K562 (cell line): ENCODE measurements around the gene SMNDC1.

Experiments
- BDP1 ChIP-seq: IDR thresholded peaks from 3 replicates; pipeline ENCODE4 v1.6.1; 2011; ENCODE audit not compliant: insufficient read length, insufficient read depth
- E2F1 ChIP-seq: sonication (generic); formaldehyde crosslinking; IDR thresholded peaks from 2 replicates; pipeline ENCODE4 v1.8.1; 2023; ENCODE audit warnings: mild to moderate bottlenecking, missing genetic modification reagents, moderate library complexity
- ETV6 ChIP-seq, 3 experiments: fragments of 150-350 bp in 1 of 3; sonication (generic) in 1 of 3; formaldehyde crosslinking in 1 of 3; IDR thresholded peaks; 2 replicates each; pipeline versions ENCODE4 v1.6.1 to v1.8.0; 2014 to 2022; ENCODE audit warnings: borderline replicate concordance in 2 of 3, low read depth in 2 of 3, antibody characterized with exemption in 1 of 3, low read length in 1 of 3, mild to moderate bottlenecking in 1 of 3, missing genetic modification reagents in 1 of 3
- KAT2B ChIP-seq: IDR thresholded peaks from one replicate; pipeline ENCODE4 v1.6.1; 2012; ENCODE audit warnings: low read depth, mild to moderate bottlenecking, control low read depth, inconsistent platforms, low read length, moderate library complexity
- PBX2 ChIP-seq, 2 experiments: IDR thresholded peaks in 1 of 2; conservative IDR thresholded peaks in 1 of 2; 2 replicates each; pipeline ENCODE4 v1.6.1; 2016; ENCODE audit warnings: low read depth in 2 of 2, mild to moderate bottlenecking in 1 of 2, missing compliant biosample characterization in 1 of 2, missing genetic modification characterization in 1 of 2, moderate library complexity in 1 of 2
- POLR2G ChIP-seq: fragments of 200-400 bp; formaldehyde crosslinking; IDR thresholded peaks from 2 replicates; pipeline ENCODE4 v1.6.1; 2017; ENCODE audit warnings: low read depth, mild to moderate bottlenecking, antibody characterized with exemption, low read length, moderate library complexity
- RBBP5 ChIP-seq: fragments of 200-600 bp; sonication (generic); IDR thresholded peaks from 2 replicates; pipeline ENCODE4 v1.6.1; 2012; ENCODE audit warnings: borderline replicate concordance, mild to moderate bottlenecking, low read length, control low read depth, inconsistent platforms; ENCODE audit not compliant: insufficient read depth, poor library complexity, severe bottlenecking
- REST ChIP-seq, 2 experiments: fragments of 450-650 bp; formaldehyde crosslinking in 1 of 2; IDR thresholded peaks; 2 replicates each; pipeline versions ENCODE4 v1.4.0 to v1.6.1; 2014 to 2020; ENCODE audit warnings: mild to moderate bottlenecking in 2 of 2, borderline replicate concordance in 1 of 2, low read depth in 1 of 2
- SP1 ChIP-seq: sonication (generic); formaldehyde crosslinking; IDR thresholded peaks from 2 replicates; pipeline ENCODE4 v1.8.1; 2022; ENCODE audit warnings: mild to moderate bottlenecking, missing genetic modification reagents
- SREBF1 ChIP-seq: fragments of 150-350 bp; IDR thresholded peaks from 2 replicates; pipeline ENCODE4 v1.6.1; 2014; ENCODE audit warnings: antibody characterized with exemption, low read depth, low read length, borderline replicate concordance
- TAF7 ChIP-seq: fragments of 450-650 bp; IDR thresholded peaks from 2 replicates; pipeline ENCODE4 v1.6.1; 2016; ENCODE audit warnings: missing genetic modification characterization, missing compliant biosample characterization
- ZBTB11 ChIP-seq, 3 experiments: fragments of 200-800 bp in 1 of 3; fragments of 250-450 bp in 1 of 3; fragments of 450-650 bp in 1 of 3; sonication (Bioruptor Pico) in 1 of 3; sonication (Bioruptor generic) in 1 of 3; formaldehyde crosslinking in 1 of 3; IDR thresholded peaks; 2 replicates each; pipeline versions ENCODE4 v1.6.1 to v1.8.0; 2016 to 2022; ENCODE audit warnings: mild to moderate bottlenecking in 2 of 3, missing genetic modification characterization in 2 of 3, missing compliant biosample characterization in 1 of 3, moderate library complexity in 1 of 3
- ZNF121 ChIP-seq: sonication (generic); formaldehyde crosslinking; conservative IDR thresholded peaks from 2 replicates; pipeline ENCODE4 v1.8.0; 2022; ENCODE audit warnings: missing genetic modification reagents

- TF ChIP-seq KAT2B (no peak), ZNF121 (no peak), PBX2 (CRISPR knock-in tag; IDR thresholded peaks at IDR 0.05; ENCODE audit: low read depth) (no peak), PBX2 (tag; conservative IDR thresholded peaks at IDR 0.05; ENCODE audit: low read depth) (no peak), RBBP5 (no peak), BDP1 (no peak), REST (IDR thresholded peaks at IDR 0.05; ENCODE audit: borderline replicate concordance) (no peak), REST (CRISPR knock-in tag; IDR thresholded peaks at IDR 0.05; ENCODE audit: low read depth) (no peak), TAF7 (no peak), E2F1 (CRISPR knock-in tag) (no peak), ZBTB11 (CRISPR knock-in tag; IDR thresholded peaks at IDR 0.05) (no peak), SREBF1 (no peak), POLR2G (no peak), SP1 (CRISPR knock-in tag) (no peak), ETV6 (IDR thresholded peaks at IDR 0.05; ENCODE audit: borderline replicate concordance in 1 of 2, low read depth in 2 of 2, low read length in 1 of 2) (no peak), ETV6 (CRISPR knock-in tag; IDR thresholded peaks at IDR 0.05; ENCODE audit: borderline replicate concordance) (no peak)
Measured at GRCh38 chr10:110349386-110349785, 44.7 kb upstream of the SMNDC1 start.
